UCSD-AML1 (cell line): ENCODE measurements around the gene FBRSL1.
A peak's percentile ranks its signal among the peaks of the same experiment; 100 is the strongest.

ENCODE experiments used
- DNase-seq: peaks from one replicate; lab custom pipeline; 2025; ENCODE audit not compliant: unreplicated experiment; lab: John Stamatoyannopoulos, UW

Gene FBRSL1

DNA sequence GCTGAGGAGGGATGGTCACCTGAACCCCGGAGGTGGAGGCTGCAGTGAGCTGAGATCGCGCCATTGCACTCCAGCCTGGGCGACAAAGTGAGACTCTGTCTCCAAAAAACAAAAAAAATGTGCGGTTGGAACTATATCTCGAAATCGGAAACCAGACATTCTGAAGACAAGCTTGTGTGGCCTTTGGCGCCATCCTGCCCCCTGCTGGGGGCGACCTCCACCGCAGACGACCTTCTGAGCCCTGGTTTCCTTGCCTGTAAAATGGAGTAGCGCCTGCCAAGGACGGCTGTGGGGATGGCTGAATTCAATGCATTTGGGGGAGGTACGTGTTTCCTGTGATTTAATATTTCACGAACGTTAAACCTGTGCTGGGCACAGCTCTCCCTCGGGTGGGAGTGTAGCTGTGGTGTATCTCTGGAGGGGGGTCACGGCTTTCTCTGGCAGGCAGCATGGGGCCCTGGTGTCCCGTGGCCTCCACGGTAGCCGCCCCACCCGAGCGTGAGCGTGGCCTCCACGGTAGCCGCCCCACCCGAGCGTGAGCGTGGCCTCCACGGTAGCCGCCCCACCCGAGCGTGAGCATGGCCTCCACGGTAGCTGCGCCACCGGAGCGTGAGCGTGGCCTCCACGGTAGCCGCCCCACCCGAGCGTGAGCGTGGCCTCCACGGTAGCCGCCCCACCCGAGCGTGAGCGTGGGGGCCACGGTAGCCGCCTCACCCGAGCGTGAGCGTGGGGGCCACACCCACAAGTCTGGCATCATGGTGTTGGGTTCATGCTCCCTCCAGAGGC lies 65.1 kb downstream of the FBRSL1 start:
- DNase-seq = peak; percentile 56

DNA sequence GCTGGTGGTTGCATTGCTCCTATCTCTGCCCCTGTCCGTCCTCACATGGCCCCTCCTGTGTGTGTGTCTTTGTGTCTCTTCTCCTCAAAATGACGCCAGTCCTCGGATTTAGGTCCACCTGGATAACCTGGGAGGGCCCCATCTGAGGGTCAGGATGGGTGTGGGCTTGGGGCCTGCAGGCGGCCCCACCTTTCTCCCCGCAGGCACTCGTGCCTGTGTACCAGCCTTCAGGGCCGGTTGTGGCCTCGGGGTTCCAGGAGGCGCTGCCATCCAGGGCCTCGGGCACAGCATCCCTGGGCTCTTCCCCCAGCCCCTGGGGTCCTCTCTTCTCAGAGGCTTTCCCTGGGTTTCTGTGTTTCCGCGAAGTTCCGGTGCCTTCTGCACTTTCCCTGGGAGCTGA lies 65.7 kb downstream of the FBRSL1 start:
- no peak for DNase-seq

DNA sequence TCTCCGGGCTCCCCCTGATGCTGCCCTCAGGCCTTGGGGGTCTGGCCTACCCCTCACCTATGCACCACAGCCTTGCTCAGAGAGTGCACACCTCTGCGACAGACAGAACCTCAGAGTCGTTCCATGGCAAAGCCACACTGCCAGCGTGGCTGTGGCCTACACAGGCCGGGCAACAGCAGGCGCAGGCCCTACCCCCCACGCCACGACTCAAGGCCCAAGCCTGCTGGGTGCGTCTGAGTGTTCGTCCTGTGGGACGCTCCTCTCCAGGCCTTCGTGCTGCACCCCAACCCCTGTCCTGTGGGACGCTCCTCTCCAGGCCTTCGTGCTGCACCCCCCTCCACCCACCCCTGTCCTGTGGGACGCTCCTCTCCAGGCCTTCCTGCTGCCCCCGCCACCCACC lies 66.3 kb downstream of the FBRSL1 start:
- DNase-seq = no peak

DNA sequence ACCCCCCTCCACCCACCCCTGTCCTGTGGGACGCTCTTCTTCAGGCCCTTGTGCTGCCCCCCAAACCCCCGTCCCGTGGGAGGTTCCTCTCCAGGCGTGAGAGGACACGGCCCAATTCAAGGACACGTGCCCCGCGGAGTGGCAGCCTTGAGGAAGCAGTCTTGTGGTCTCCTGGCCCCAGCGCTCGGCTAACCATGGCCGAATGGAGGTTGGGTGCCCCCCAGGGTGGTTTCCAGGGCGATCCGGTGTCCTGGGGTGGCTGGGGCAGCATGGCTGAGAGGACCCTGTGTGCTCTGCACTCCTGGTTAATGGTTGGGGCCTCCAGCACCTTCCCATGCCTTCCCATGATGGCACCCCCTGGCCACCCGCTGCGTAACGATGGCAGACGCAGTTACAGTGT lies 66.8 kb downstream of the FBRSL1 start:
- no peak for DNase-seq

DNA sequence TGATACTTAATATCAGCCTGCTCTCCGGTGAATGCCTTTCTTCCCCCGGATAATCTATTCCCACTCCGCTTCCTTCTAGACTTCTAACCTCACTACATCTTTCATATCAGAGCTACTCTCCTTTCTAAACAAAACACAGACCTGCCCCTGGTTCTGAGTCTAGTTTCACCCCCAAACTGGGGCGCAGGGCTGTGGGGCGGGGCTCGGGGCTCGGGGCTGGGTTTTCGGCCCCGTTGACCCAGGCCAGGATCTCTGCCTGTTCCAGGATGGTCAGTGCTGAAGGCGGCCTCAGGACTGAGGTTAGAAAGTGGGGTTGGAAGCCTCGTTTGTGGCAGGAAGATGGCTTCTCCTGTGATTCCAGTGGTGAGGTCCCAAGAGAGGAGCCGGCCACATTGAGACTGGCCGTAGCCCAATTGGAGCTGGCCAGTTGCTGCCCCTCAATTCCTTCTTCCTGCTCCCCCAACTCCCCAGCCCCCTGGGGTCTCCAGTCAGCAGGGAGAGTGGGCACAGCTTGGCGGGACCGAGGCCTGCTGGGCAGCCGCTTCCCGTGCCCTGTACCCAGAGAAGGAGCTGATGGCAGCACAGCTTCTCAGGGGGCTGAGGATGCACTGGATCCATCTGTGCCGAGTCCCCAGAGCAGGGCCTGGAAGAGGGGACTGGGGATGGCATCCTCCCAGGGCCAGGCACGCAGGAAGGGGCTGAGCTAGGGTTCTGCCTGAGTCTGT lies 67.5 kb downstream of the FBRSL1 start:
- DNase-seq = no peak

DNA sequence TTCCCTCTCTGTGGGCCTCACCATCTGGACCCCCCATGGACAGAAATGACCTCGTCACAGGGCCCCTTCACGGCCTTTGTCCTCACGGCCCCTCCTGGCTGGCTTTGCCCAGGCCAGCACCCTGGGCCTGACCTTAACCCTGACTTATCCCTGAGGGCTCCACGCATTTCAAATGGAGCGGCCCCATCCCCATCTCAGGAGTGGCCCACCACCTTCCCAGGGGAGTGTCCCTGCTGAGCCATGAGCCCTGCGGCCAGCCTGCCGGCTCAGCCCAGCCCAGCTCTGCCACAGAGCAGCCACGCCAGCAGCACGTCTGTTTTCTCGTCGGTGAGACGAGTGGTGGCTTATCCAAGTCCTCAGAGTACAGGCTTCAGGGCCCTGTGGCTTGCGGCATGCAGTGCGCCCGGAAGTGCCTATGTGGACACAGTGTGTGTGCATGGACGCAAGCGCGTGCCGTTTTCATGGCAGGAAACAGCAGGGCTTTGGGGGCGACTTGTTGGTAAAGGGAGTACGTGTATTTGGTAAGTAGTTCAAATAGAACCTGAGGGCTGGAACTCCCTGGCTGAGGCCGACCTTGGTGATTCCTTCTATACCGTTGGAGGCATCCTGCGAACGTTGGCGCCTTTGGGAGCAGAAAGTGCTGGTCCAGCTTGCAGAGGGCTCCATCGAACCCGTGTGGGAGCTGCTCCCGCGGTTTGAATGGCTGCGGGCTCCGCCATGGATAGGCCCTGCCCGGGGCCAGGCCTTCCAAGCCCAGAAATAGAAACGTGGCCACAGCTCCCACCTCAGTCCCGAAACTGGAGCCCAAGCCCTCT lies 68.3 kb downstream of the FBRSL1 start:
- peak; percentile 88 for DNase-seq

DNA sequence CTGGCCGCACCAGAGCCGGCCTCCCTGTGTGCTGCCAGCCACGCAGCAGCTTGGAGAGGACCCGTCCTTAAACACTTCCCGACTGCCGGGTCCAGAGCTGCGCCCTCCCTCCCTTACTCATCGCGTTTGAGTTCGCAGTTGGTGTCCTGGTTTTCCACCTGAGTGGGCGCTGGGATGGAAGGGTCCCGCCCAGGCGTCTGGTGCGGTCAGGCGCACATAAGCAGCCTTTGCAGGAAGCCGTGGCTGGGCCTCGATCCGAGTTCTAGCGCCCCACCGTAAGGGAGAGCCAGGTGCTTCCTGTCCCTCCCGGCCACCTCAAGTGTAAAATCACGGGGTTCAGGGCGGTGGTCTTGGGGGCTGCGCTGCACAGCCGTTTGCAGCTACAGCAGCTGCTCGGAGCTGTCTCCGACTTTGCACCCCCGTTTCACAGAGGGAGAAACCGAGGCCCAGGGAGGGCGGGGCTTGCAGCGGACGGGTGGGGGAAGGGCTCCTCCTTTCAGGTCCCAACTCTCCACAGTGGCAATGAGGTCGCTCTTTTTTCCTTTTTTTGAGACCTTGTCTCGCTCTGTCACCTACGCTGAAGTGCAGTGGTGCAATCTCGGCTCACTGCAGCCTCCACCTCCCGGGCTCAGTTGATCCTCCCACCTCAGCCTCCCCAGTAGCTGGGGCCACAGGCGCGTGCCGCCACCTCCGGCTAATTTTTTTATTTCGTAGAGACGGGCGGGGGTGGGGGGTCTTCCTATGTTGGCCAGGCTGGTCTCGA lies 69.1 kb downstream of the FBRSL1 start:
- DNase-seq = peak; percentile 69

DNA sequence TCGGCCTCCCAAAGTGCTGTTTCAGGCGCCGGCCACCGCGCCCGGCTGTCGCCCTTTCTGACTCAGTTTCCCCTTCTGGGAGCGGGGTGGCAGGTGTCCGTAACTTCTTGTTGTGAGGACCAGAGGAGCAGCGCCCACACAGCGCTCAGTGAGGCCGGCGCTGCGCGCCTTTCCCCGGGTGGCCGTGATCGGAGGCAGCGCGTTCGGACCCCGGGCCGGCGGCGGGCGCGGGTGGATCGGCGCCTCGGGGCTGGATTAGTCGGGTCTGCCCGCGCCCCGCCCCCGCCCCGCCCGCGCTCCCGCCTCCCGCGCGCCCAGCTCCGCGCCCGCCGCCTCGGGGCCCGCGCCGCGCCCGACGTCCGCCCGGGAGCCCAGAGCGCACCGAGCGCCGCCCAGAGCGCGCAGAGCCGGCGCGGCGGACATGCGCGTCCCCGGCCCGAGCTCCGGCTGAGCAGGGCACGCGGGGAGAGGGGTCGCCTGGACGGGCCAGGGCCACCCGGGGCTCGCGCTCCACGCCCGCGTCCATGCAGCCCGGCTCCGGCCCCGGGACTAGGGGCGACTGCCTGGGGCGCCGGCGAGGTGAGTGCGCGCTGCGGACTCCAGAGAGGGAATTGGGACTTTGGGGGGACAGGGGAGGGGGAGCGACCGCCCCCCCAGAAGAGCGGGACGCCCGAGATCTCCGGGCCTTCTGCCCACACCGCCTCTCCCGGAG lies 69.9 kb downstream of the FBRSL1 start:
- DNase-seq = peak; percentile 69

DNA sequence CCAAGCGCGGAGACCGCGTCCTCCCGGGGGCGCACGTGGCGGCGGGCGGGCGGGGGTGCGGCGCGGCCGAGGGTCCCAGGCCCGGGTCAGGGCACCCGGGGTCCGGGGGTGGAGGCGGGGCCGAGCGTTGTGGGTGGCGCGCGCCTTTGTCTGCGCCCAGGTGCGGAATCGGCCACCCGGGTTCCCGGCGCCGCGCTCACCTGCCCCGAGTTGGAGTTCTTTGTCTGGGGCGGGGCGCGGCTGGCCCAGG lies 70.3 kb downstream of the FBRSL1 start:
- no peak for DNase-seq

DNA sequence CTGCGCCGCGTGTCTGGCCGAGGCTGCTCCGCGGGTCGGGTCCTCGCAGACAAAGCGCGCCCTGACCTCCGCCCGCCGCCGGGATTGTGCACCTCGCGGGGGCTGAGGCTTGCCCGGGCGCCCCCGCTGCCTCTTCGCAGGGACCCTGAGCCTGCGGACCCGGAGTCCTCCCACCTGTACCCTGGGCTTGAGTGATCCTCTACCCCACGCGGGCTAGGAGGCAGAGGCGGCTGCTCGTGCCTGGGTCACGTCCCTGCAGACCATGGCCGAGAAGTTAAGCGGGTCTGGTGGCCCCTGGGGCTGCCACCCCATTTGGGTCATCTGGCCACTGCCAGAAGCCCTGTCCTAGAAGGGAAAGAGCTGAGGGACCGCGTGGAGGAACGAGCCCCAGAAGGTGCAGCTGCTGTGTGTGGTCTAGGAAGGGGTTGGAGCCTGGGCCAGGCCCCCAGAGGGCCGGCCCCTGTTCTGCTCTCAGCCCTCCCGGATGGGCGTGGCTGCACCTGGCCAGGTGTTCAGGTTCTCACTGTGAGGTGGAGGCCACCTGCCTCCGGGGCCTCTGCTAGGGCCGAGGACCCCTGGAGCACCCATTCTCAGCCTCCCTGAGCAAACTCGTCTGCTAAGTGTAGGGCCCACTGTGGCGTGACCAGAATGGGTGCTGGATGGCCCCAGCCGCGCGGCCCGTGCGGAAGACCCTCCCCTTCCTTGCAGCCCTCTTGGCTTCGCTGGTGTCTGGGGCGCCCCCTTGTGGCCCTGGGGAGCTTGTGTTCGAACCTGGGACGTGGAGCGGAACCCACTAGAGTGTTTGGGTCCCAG lies 70.9 kb downstream of the FBRSL1 start:
- DNase-seq = peak; percentile 86
